ENCODE data around the gene TXNDC5. TPM values are rescaled to one million over a fixed set of nuclear protein-coding genes. Genes with fewer than 3 reads are reported as not detected.

Gene TXNDC5
- total RNA-seq, 2 experiments from 2014 or later = 312 to 319 TPM

DNA sequence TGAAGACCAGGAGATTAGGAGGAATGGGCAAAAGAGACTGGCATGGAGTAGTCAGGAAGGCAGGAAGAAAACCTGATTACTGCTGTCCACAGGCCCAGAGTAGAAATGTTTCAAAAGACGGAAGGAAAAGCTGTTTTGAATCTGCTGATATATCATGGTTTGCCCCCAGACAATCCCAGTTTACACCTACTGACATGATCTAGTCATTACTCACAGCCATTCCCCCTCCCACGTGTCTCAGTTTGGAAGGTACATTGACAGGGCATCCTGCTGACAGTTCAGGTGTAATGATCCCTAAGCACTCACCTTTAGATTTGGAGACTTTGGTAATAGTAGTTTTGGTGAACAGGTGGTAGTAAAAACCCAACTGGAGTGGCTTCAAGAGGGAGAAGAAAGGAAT lies 9.8 kb upstream of the TXNDC5 start:
- H3K4me3 ChIP-seq (ENCODE audit: low read depth, low read length, poor library complexity, severe bottlenecking) = no peak overlapping the region
- H3K79me2 ChIP-seq (ENCODE audit: insufficient read depth, low read depth, low read length) = no peaks in the 10 kb centered on the region
- TF ChIP-seq, protein P1, sequence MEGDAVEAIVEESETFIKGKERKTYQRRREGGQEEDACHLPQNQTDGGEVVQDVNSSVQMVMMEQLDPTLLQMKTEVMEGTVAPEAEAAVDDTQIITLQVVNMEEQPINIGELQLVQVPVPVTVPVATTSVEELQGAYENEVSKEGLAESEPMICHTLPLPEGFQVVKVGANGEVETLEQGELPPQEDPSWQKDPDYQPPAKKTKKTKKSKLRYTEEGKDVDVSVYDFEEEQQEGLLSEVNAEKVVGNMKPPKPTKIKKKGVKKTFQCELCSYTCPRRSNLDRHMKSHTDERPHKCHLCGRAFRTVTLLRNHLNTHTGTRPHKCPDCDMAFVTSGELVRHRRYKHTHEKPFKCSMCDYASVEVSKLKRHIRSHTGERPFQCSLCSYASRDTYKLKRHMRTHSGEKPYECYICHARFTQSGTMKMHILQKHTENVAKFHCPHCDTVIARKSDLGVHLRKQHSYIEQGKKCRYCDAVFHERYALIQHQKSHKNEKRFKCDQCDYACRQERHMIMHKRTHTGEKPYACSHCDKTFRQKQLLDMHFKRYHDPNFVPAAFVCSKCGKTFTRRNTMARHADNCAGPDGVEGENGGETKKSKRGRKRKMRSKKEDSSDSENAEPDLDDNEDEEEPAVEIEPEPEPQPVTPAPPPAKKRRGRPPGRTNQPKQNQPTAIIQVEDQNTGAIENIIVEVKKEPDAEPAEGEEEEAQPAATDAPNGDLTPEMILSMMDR (conservative IDR thresholded peaks at IDR 0.05; ENCODE audit: low read length) = no peak
- TF ChIP-seq EZH2phosphoT487 (IDR thresholded peaks at IDR 0.05; ENCODE audit: borderline replicate concordance, low read depth, low read length) = no peak
- H2AFZ ChIP-seq (ENCODE audit: low read length) = peak overlapping the region; percentile 52
- ChIA-PET CTCF (ENCODE audit: unreplicated experiment) (interaction anchor here (1.0 kb wide), 1 partner anchor 19 kb away, joined by 3 read pairs; no protein-coding TSS in a partner anchor), POLR2A (interaction anchor here (7.4 kb wide), 1 partner anchor 18 kb away, joined by 58 read pairs; no protein-coding TSS in a partner anchor)
- peaks cover 14% of the 10 kb centered on the region; the same call in 1 of the 2 replicates for H3K9me3 ChIP-seq (ENCODE audit: low read length)
- no TSS peak for BruUV-seq (replicated peaks)
- no peaks in the 10 kb centered on the region for H3K9me2 ChIP-seq (ENCODE audit: insufficient read depth, low read length)
- H4K20me1 ChIP-seq (ENCODE audit: insufficient read depth, low read length) = no peaks in the 10 kb centered on the region
- intact Hi-C loops (cut with micrococcal nuclease; ENCODE audit: unreplicated experiment) = no loop called here
- peak overlapping the region; percentile 11; the same call in 1 of the 2 replicates for H3K4me2 ChIP-seq (ENCODE audit: low read length)
- no peak overlapping the region for H3K27ac ChIP-seq (ENCODE audit: low read depth, low read length, poor library complexity, severe bottlenecking)
- no peak for DNase-seq (ENCODE audit: low spot score)
- H3K4me1 ChIP-seq (ENCODE audit: insufficient read depth, low read length, poor library complexity, severe bottlenecking) = peaks cover 60% of the 10 kb centered on the region
- peaks cover 5% of the 10 kb centered on the region for H3K36me3 ChIP-seq (ENCODE audit: insufficient read depth, low read length)

- Histone ChIP-seq H3K4me1 (ENCODE audit: insufficient read depth, low read length, poor library complexity, severe bottlenecking) (peaks cover 65% of the 10 kb centered on the region), H3K79me2 (ENCODE audit: insufficient read depth, low read depth, low read length) (no peaks in the 10 kb centered on the region), H3K36me3 (ENCODE audit: insufficient read depth, low read length) (peaks cover 7% of the 10 kb centered on the region), H3K9me3 (ENCODE audit: low read length) (peaks cover 14% of the 10 kb centered on the region; the same call in 1 of the 2 replicates), H4K20me1 (ENCODE audit: insufficient read depth, low read length) (no peaks in the 10 kb centered on the region), H3K9me2 (ENCODE audit: insufficient read depth, low read length) (no peaks in the 10 kb centered on the region), H3K4me3 (ENCODE audit: low read depth, low read length, poor library complexity, severe bottlenecking) (no peak overlapping the region), H3K4me2 (ENCODE audit: low read length) (no peak overlapping the region), H3K27ac (ENCODE audit: low read depth, low read length, poor library complexity, severe bottlenecking) (no peak overlapping the region), H2AFZ (ENCODE audit: low read length) (no peak overlapping the region; the same call in 1 of the 2 replicates)
- ChIA-PET POLR2A (interaction anchor here (3.6 to 7.4 kb wide), 2 partner anchors 18 to 42 kb away, joined by 55 to 58 read pairs; no protein-coding TSS in a partner anchor), CTCF (ENCODE audit: unreplicated experiment) (no interaction called here)
- no peak for TF ChIP-seq EZH2phosphoT487 (IDR thresholded peaks at IDR 0.05; ENCODE audit: borderline replicate concordance, low read depth, low read length)
- TF ChIP-seq, protein P1 (conservative IDR thresholded peaks at IDR 0.05; ENCODE audit: low read length) = no peak
- DNase-seq (ENCODE audit: low spot score) = no peak
- intact Hi-C loops (cut with micrococcal nuclease; ENCODE audit: unreplicated experiment) = loop anchor here (10.0 kb wide), 1 partner anchor 1335 kb away; the partner anchor contains the start of gene LY86
- no TSS peak for BruUV-seq (replicated peaks)
These were observed 9.3 kb upstream of the TXNDC5 start for GRCh38 chr6:7919871-7920270.

DNA sequence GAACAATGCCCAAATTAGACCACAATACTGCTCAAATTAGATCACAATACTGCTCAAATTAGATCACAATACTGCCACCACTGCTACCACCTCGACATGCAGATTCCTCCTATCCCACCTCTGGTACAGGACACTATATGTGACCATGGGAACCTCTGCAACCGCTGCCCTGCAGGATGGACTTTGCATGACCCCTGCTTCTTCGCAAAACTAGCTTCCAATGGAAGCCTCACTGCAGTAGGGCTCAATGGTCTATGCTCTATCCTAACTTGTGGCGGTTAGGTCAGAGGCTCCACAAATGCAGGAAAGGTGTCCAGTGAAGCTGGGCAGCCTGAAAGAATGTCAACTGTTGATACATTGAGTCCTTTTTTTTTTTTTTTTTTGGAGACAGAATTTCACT lies 7.8 kb upstream of the TXNDC5 start:
- no peak for DNase-seq (ENCODE audit: low spot score)
- ChIA-PET CTCF (ENCODE audit: unreplicated experiment) (interaction anchor here (1.6 kb wide), 2 partner anchors 41 to 196 kb away, joined by 5 to 6 read pairs; no protein-coding TSS in a partner anchor), POLR2A (interaction anchor here (0.8 to 7.4 kb wide), 13 partner anchors 8 to 64 kb away, joined by 5 to 58 read pairs (median 8); no protein-coding TSS in a partner anchor)
- TF ChIP-seq, protein P1 (conservative IDR thresholded peaks at IDR 0.05; ENCODE audit: low read length) = no peak
- TF ChIP-seq EZH2phosphoT487 (IDR thresholded peaks at IDR 0.05; ENCODE audit: borderline replicate concordance, low read depth, low read length) = no peak
- Histone ChIP-seq H3K79me2 (ENCODE audit: insufficient read depth, low read depth, low read length) (no peaks in the 10 kb centered on the region), H3K9me2 (ENCODE audit: insufficient read depth, low read length) (no peaks in the 10 kb centered on the region), H3K4me1 (ENCODE audit: insufficient read depth, low read length, poor library complexity, severe bottlenecking) (peaks cover 80% of the 10 kb centered on the region), H3K9me3 (ENCODE audit: low read length) (peaks cover 11% of the 10 kb centered on the region; the same call in 1 of the 2 replicates), H3K4me2 (ENCODE audit: low read length) (peak overlapping the region; percentile 76; the same call in 1 of the 2 replicates), H2AFZ (ENCODE audit: low read length) (peak overlapping the region; percentile 53; the same call in 1 of the 2 replicates), H3K36me3 (ENCODE audit: insufficient read depth, low read length) (peaks cover 7% of the 10 kb centered on the region), H3K4me3 (ENCODE audit: low read depth, low read length, poor library complexity, severe bottlenecking) (no peak overlapping the region), H4K20me1 (ENCODE audit: insufficient read depth, low read length) (no peaks in the 10 kb centered on the region), H3K27ac (ENCODE audit: low read depth, low read length, poor library complexity, severe bottlenecking) (peak overlapping the region; percentile 96)
- intact Hi-C loops (cut with micrococcal nuclease; ENCODE audit: unreplicated experiment) = loop anchor here (10.0 kb wide), 1 partner anchor 1334 kb away; the partner anchor contains the start of gene LY86
- no TSS peak for BruUV-seq (replicated peaks)

All from OCI-LY7 (cell line).